GM21367 (cell line): ENCODE measurements around the gene UBA52.

Experiments used
- ATAC-seq: cut with Tn5 transposase; IDR thresholded peaks from one replicate; pipeline ENCODE4 v1.9.1; 2021; ENCODE audit not compliant: unreplicated experiment

The UBA52 gene

DNA sequence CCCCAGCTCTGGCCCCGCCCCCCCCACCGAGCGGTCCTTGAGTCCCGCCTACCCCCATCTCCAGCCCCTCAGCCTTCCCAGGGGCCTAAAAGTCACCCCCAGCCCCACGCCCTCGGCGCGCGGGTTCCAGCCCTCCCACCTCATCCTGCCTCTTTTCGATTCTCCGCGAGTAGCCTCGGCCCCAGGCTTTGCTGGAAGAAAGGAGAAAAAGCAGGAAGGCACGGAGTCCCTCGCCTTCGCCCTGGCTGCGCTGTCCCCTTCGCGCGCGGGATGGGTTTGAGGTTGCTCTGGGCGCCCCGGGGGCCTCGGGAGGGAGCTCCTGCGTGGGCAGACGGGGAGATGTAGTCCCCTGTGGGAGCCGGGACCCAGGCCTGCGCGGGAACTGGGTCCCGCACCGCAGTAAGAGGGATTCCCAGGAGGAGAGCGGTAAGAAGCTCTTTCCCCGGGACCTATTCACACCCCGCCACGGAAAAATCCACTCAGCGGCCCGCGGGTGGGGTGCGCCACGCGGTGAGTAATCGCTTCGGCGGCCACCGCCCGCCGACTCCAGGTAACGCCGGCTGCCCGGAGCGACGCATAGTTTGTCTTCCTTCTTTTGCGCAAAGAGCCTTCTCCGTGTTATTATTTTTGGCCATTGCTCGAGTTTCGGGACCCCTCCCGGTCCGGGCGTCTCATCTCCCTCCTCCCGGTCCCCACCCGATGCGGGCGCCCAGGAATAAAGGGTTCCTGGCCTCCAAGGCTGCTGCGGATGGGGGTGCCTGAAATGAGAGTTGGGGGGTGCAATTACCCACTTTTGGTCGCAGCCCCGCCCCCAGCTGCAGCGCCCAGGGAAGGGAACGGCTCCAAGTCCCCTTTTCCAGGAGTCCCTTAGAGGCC is 35.8 kb downstream of the UBA52 start:
- ATAC-seq = no peak

DNA sequence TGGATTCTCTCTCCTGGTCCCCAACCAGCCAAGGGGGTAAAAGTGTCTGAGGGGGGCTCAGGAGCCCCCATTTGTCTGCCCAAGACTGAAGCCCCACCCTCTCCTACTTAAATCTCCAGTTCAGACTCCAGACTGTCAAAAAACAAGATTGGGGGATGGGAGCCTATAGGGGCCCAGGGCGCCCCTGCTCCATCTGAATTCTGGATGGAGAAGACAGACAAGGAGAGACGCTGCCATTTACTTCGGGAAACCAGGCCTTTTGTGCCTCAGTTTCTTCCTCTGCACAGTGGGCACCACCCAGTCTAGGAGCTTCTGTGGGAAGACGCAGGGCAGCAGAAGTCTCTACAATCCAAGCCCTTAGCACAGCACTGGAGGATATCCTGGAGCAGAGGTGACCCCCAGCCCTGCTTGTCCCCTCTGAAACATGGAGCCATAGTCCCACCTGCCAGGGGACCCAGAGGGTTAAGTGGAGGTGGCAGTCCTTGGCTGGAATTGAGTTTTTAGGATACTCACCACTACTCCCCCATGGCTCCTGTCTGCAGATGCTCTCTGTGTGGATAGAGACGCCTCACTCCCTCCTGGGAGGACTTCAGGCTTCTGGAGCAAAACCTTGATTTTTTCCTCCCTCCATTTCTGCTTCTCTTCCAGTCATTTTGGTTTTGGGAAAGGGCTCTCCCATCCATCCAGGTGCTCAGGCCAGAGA is 36.6 kb downstream of the UBA52 start:
- no peak for ATAC-seq

DNA sequence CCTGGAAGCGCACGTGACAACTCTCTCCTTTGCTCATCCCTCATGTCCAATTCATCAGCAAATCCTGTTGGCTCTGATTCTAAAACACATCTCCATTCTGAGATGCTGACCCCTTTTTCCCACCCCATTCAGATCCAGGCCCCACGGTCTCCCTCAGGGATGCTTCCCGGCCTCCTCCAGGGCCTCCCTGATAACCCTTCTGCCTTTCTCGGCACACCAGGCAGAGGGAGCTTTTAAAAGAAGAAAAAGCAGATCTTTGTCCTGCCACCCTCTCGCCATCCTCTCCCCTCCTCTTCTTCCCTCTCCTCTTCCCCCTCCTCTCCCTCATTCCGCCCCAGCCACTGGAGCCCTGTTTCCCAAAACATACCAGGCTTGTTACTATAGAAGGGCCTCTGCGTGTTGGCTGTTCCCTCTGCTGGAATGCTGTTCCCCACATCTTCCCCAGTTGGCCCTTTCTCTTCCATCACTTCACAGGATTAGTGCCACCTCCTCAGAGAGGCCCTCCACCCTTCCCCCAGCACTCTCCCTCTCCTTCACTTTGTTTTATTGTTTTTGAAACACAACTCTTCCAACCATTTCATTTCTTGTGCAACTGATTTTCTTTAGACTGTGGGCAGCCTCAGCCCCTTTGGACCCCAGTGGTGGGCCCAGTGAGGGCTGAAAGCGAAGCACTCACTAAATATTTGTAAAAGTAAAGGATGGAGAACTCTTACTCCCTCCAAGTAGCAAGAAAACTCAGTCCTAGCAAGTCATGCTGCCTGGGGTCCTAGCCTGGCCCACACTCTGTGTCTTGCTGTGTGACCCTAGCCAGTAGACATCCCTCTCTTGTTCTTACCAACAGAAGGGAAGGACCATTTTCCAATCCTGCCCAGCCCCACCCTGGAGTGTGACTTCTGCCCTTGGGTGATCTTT is 37.4 kb downstream of the UBA52 start:
- no peak for ATAC-seq

DNA sequence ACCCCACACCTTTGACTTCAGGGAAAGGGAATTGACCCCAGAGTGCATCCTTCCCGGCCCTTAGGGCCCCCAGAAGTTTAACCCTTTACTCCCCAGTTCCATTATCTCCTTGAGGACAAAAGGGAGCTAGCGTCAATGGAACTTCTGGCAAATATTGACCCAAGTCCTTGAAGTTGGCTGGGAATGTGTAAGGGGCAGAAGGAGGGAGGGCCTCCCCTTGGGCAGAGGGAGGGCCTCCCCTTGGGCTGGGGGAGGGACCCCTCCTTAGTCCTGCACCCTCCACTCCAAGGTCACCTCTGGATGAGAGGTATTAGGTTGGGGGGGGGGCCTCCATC is 38.0 kb downstream of the UBA52 start:
- ATAC-seq = no peak

GRCh38 chr19:18610245-18610555 is 38.5 kb downstream of the UBA52 start:
- ATAC-seq = no peak

DNA sequence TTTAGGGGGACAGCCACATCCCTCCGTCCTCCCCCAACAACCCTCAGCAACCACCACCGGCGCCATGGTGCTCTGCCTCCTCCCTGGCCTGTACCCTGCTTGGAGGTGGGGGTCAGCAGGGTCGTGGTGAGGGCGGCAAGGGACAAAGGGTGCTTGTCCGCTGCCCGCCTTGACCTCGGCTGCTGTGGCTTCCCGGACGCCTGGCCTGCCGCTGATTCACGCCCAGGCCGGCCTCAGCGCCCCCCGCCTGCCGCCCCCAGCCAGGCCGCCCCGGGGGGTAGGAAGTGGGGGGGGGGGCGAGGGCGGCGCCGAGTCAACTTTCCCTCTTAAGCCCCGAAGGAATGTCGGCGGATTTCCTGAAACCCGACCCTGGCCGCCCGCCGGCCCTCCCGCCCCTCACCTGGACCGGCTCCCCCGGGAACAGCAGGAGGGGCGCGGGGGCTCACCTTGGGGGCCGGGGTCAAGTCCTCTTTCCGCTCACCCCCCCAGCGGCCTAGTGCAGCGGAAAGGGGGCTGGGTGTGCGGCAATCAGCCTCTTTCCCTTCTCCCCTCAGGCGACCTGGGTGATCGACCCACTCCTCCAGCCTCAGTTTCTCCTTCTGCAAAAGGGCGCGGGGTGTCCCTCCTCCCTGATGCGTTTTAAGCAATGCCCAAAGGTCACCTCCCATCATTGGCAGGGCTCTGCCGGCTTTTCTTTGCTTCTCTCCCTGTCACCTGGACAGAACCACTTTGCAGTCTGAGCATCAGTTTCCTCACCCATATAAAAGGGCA is 39.1 kb downstream of the UBA52 start:
- ATAC-seq = no peak

GRCh38 chr19:18611327-18612050 is 39.8 kb downstream of the UBA52 start:
- ATAC-seq = no peak

GRCh38 chr19:18612051-18612771 is 40.6 kb downstream of the UBA52 start:
- no peak for ATAC-seq

- ATAC-seq = no peak
Observed at GRCh38 chr19:18612772-18613588, 41.3 kb downstream of the UBA52 start, which contains the start of gene TMEM59L. Gene TMEM59L, plus strand, starts transcription at chr19:18612870. Its CDS starts 89 bp downstream, at chr19:18612959.

- ATAC-seq = no peak
Observed at GRCh38 chr19:18613589-18614234, 42.1 kb downstream of the UBA52 start.

- no peak for ATAC-seq
Observed at GRCh38 chr19:18616023-18616422, 44.4 kb downstream of the UBA52 start.

GRCh38 chr19:18617562-18617961 is 45.9 kb downstream of the UBA52 start:
- ATAC-seq = no peak

- no peak for ATAC-seq
Observed at GRCh38 chr19:18618236-18618635, 46.6 kb downstream of the UBA52 start.

GRCh38 chr19:18620311-18620710 is 48.7 kb downstream of the UBA52 start:
- no peak for ATAC-seq

GRCh38 chr19:18620902-18621301 is 49.2 kb downstream of the UBA52 start:
- no peak for ATAC-seq

GRCh38 chr19:18626906-18627305 is 55.2 kb downstream of the UBA52 start:
- no peak for ATAC-seq
